Brain microvascular endothelial cell (primary cell): Measurements from ENCODE around the gene ARHGEF37.

Experiments
- DNase-seq: peaks from one replicate; pipeline ENCODE4 v3.0.0-alpha.2; 2020
- H3K27ac ChIP-seq: fragments of 250-450 bp; sonication (Bioruptor Pico); 2 replicates; pipeline ENCODE4 v1.5.1; 2020; ENCODE audit warnings: mild to moderate bottlenecking, moderate library complexity
- H3K27me3 ChIP-seq: fragments of 250-450 bp; sonication (Bioruptor Pico); replicated peaks from 2 replicates; pipeline ENCODE4 v1.5.1; 2020; ENCODE audit warnings: mild to moderate bottlenecking
- H3K36me3 ChIP-seq: fragments of 250-450 bp; sonication (Bioruptor Pico); replicated peaks from 2 replicates; pipeline ENCODE4 v1.5.1; 2020; ENCODE audit warnings: mild to moderate bottlenecking
- H3K4me3 ChIP-seq: 2 replicates; pipeline ENCODE4 v1.5.1; 2011; ENCODE audit warnings: low read depth, mild to moderate bottlenecking, control low read depth, low read length, moderate library complexity
- in situ Hi-C: cut with HindIII; loops from 2 replicates; pipeline ENCODE4 v1.10.0; 2017; ENCODE audit warnings: low sequenced_read_pairs, low pct_ligation_motif_present
- TF ChIP-seq, protein P1 (sequence below): IDR thresholded peaks from 2 replicates; pipeline ENCODE4 v1.5.1; 2011; ENCODE audit warnings: low read depth, mild to moderate bottlenecking, moderate library complexity, low read length, control low read depth, inconsistent platforms; ENCODE audit errors: missing control alignments

The ARHGEF37 gene

DNA sequence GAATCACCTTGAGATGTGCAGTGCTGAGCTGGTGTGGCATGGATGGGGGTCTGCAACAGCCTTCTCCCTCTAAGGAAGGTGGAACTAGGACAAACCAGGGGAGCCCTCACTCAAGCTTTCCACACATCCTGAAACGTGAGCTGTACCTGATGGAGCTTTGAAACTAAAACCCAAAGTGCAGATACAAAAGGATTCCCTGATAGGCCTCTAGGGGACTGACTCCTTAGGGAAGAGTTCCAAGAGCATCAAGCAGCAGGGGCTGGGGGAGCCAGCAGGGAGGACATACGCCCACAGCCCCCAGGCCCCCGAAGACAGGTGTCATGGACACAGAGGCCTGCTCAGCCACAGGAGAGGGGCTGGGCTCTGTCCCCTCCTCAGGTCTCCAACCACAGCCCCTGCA, 17.7 kb downstream of the ARHGEF37 start:
- in situ Hi-C loops, result no loop called here
- DNase-seq, result no peak
- Histone ChIP-seq H3K27me3 (no peaks in the 10 kb centered on the region), H3K27ac (no peak overlapping the region), H3K4me3 (no peak overlapping the region), H3K36me3 (no peaks in the 10 kb centered on the region)
- TF ChIP-seq, protein P1, sequence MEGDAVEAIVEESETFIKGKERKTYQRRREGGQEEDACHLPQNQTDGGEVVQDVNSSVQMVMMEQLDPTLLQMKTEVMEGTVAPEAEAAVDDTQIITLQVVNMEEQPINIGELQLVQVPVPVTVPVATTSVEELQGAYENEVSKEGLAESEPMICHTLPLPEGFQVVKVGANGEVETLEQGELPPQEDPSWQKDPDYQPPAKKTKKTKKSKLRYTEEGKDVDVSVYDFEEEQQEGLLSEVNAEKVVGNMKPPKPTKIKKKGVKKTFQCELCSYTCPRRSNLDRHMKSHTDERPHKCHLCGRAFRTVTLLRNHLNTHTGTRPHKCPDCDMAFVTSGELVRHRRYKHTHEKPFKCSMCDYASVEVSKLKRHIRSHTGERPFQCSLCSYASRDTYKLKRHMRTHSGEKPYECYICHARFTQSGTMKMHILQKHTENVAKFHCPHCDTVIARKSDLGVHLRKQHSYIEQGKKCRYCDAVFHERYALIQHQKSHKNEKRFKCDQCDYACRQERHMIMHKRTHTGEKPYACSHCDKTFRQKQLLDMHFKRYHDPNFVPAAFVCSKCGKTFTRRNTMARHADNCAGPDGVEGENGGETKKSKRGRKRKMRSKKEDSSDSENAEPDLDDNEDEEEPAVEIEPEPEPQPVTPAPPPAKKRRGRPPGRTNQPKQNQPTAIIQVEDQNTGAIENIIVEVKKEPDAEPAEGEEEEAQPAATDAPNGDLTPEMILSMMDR, result no peak

DNA sequence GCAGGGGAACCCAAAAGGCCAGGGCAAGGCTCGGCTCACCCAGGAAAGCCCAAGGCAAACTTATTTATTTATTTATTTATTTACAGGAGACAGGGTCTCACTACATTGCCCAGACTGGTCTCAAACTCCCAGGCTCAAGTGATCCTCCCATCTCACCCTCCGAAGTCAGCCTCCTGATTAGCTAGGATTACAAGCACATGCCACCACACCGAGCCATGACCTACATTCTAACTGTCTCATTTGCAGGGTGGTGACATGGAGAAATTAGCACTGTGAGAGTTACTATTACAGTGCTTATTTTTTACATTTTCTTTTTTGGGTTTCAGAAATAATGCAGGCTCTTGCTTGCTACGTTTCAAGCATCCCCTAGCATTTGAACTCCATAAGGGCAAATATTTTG, 18.1 kb downstream of the ARHGEF37 start:
- H3K27me3 ChIP-seq, result no peaks in the 10 kb centered on the region
- TF ChIP-seq, protein P1, result no peak
- in situ Hi-C loops, result no loop called here
- H3K4me3 ChIP-seq, result no peak overlapping the region
- no peak for DNase-seq
- no peak overlapping the region for H3K27ac ChIP-seq
- no peaks in the 10 kb centered on the region for H3K36me3 ChIP-seq

DNA sequence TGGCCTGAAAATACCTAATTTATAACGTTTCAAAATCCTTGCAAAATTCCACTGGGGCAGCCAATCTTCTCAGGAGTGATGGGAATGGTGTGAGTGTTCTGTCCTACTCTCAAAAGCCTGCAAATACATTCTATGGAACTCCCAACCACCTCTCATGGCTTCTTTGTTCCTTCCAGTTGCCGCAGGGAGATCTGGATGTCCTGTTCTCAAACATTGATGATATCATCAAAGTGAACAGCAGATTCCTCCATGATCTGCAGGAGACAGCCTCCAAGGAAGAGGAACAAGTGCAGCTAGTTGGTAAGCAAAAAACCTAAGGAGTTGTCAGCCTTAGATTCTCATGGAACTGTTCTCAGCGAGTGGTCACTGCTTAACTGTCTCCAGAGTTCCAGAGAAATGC, 19.6 kb downstream of the ARHGEF37 start:
- in situ Hi-C loops, result no loop called here
- H3K36me3 ChIP-seq, result no peaks in the 10 kb centered on the region

DNA sequence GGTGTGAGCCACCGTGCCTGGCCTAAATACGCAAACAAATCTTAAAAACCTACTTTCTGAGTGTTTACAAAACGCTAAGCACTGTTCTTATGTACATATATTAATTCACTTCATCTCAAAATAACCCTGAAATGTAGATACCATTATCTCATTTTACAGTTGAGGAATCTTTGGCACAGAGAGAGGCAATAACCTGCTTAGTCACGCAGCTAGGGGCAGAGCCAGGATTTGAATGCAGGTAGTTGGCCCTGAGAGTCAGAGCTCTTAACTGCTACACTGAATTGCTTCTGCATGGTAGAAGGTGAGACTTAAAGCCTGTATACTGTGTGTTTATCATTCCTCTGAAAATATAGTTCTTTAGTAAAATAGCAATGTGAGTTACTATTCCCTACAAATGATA, 21.9 kb downstream of the ARHGEF37 start:
- in situ Hi-C loops, result no loop called here

More for the DNA sequence above, 19.6 kb downstream of the ARHGEF37 start:
- H3K27me3 ChIP-seq, result no peaks in the 10 kb centered on the region
- H3K4me3 ChIP-seq, result no peak overlapping the region
- TF ChIP-seq, protein P1, result no peak
- no peak for DNase-seq
- H3K27ac ChIP-seq, result no peak overlapping the region

DNA sequence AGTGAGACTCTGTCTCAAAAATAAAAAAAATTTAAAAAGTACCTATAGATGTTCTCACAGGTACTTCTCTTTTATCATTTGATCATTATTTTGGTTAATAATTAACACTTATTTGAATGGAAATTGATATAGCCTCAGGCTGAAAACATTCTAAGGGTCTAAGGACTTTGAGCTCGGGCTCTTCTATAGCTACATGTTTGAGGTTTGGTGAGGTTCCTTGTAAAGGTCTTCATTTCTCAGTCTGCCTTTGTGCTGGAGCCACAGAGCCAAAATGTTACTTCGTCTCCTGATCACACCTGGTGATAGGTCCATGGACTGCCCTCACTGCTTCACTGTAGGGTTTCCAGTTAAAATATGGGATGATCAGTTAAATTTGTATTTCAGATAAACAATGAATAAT, 22.6 kb downstream of the ARHGEF37 start:
- no peaks in the 10 kb centered on the region for H3K27me3 ChIP-seq
- in situ Hi-C loops, result no loop called here
- no peak for DNase-seq
- no peak overlapping the region for H3K4me3 ChIP-seq
- H3K27ac ChIP-seq, result no peak overlapping the region
- TF ChIP-seq, protein P1, result no peak
- no peaks in the 10 kb centered on the region for H3K36me3 ChIP-seq

More for the DNA sequence above, 21.9 kb downstream of the ARHGEF37 start:
- Histone ChIP-seq H3K27me3 (no peaks in the 10 kb centered on the region), H3K36me3 (no peaks in the 10 kb centered on the region), H3K4me3 (no peak overlapping the region), H3K27ac (no peak overlapping the region)
- DNase-seq, result no peak
- TF ChIP-seq, protein P1, result no peak

DNA sequence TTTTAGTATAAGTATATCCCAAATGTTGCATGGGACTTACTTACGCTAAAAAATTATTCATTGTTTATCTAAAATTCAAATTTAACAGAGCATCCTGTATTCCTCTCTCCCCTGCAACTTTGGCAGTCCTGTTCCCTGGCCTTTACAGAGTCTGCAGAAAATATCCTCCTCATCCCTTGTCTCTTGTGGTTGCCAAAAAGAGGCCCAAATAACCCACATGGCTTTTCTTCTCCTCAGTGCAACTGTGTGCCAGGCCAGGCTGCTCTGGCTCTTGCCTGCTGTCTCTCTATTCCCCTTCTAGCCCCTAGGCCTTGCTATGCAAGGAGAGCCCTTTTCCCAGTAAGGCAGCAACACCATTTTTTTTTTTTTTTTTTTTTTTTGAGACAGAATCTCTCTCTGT, 23.0 kb downstream of the ARHGEF37 start:
- Histone ChIP-seq H3K4me3 (no peak overlapping the region), H3K27ac (no peak overlapping the region), H3K27me3 (no peaks in the 10 kb centered on the region), H3K36me3 (no peaks in the 10 kb centered on the region)
- TF ChIP-seq, protein P1, result no peak
- in situ Hi-C loops, result no loop called here
- DNase-seq, result no peak
